ENCODE data around the gene SNAP25. TPM values are rescaled to one million over a fixed set of nuclear protein-coding genes. Genes with fewer than 3 reads are reported as not detected.

Gene SNAP25
- total RNA-seq, 1 donor from 2014 or later, result 3.5 TPM

GRCh38 chr20:10332656-10333415, 114.2 kb downstream of the SNAP25 start:
- peak; percentile 29 for DNase-seq

- DNase-seq, result no peak
These were observed 118.5 kb downstream of the SNAP25 start for GRCh38 chr20:10336959-10337729.

- DNase-seq, result no peak
These were observed 120.0 kb downstream of the SNAP25 start for GRCh38 chr20:10338426-10339180.

- no peak for DNase-seq
These were observed 121.0 kb downstream of the SNAP25 start for GRCh38 chr20:10339609-10340008.

GRCh38 chr20:10342152-10342551, 123.5 kb downstream of the SNAP25 start:
- no peak for DNase-seq

- DNase-seq, result no peak
These were observed 126.3 kb downstream of the SNAP25 start for GRCh38 chr20:10344953-10345352.

GRCh38 chr20:10347086-10347880, 128.7 kb downstream of the SNAP25 start:
- DNase-seq, result peak; percentile 58

GRCh38 chr20:10349118-10349517, 130.5 kb downstream of the SNAP25 start:
- no peak for DNase-seq

- DNase-seq, result no peak
These were observed 131.7 kb downstream of the SNAP25 start for GRCh38 chr20:10350188-10350842.

GRCh38 chr20:10352934-10353824, 134.5 kb downstream of the SNAP25 start:
- no peak for DNase-seq

- no peak for DNase-seq
These were observed 138.0 kb downstream of the SNAP25 start for GRCh38 chr20:10356628-10357027.

Small RNA genes lying within 50 kb of the gene (small RNA-seq; reads per million reads assigned to genes)
- not detected for gene HIGD1AP15 (ENCODE audit: low replicate concordance)

Other genes with a start within 250 kb of the SNAP25 start
- gene ANKEF1, start 183.8 kb upstream of the SNAP25 start, total RNA-seq, result 1.3 TPM
- 7.9 TPM for gene MKKS, start 215.4 kb downstream of the SNAP25 start, total RNA-seq
- 6.8 TPM for gene SLX4IP, start 216.5 kb downstream of the SNAP25 start, total RNA-seq

Measured in skin of body (tissue), 3 donors.